Endothelial cell (in vitro differentiated cells): ENCODE results near the gene FAAP20. TPM values are rescaled to one million over a fixed set of nuclear protein-coding genes. Genes with fewer than 3 reads are reported as not detected.
A peak's percentile ranks its signal among the peaks of the same experiment; 100 is the strongest.

Experiments
- DNase-seq: peaks from one replicate; pipeline ENCODE4 v3.0.0; 2021; ENCODE audit warnings: low spot score
- H3K27ac Mint-ChIP-seq: one replicate; pipeline ENCODE4 v1.8.0; 2021; ENCODE audit warnings: mixed read lengths, inconsistent platforms; ENCODE audit not compliant: unreplicated experiment
- H3K27me3 Mint-ChIP-seq: one replicate; pipeline ENCODE4 v1.8.0; 2021; ENCODE audit warnings: mild to moderate bottlenecking, moderate library complexity, mixed read lengths, inconsistent platforms; ENCODE audit not compliant: unreplicated experiment
- H3K36me3 Mint-ChIP-seq: one replicate; pipeline ENCODE4 v1.8.0; 2021; ENCODE audit warnings: mild to moderate bottlenecking, low read depth, mixed read lengths, inconsistent platforms; ENCODE audit not compliant: unreplicated experiment
- H3K4me1 Mint-ChIP-seq: one replicate; pipeline ENCODE4 v1.8.0; 2021; ENCODE audit warnings: mild to moderate bottlenecking, mixed read lengths, inconsistent platforms; ENCODE audit not compliant: unreplicated experiment
- H3K4me3 Mint-ChIP-seq: one replicate; pipeline ENCODE4 v1.8.0; 2021; ENCODE audit warnings: mild to moderate bottlenecking, mixed read lengths, inconsistent platforms; ENCODE audit not compliant: unreplicated experiment
- H3K9me3 Mint-ChIP-seq: one replicate; pipeline ENCODE4 v1.8.0; 2021; ENCODE audit warnings: mixed read lengths, inconsistent platforms; ENCODE audit not compliant: unreplicated experiment
- total RNA-seq: library from RNA; stranded (reverse); fragmentation: NEBNext Ultra II Directional; extraction: Animal tissue kit (Norgen Biotek cat#: 25700); gene quantifications from one replicate; pipeline ENCODE4 v1.2.1, GENCODE V29; 2021; ENCODE audit not compliant: unreplicated experiment
- TF ChIP-seq, protein P1 (sequence below): fragments of 200-600 bp; sonication (generic); IDR thresholded peaks from one replicate; pipeline ENCODE4 v1.5.0; 2021; ENCODE audit warnings: antibody characterized with exemption; ENCODE audit not compliant: unreplicated experiment

The FAAP20 gene
- total RNA-seq, 1 donor from 2014 or later: 118 TPM

DNA sequence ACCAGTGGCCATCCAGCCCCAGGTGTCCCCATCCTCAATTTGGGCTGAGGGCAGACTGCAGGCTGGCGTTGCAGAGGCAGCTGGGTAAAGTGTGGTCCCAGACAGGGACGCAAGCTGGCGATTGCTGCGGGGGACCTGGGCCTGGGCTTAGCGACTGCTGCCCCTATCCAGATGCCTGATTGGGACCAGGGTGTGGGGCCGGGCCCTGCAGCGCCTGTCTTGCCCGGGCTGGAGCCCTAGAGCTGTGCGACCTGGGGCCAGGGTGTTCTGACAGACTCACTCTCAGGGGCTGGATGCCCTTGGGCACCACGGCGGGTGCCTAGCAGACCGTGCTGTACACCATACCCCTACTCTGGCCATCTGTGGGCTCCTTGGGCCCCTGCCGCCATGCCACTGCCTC is 16.2 kb upstream of the FAAP20 start:
- H3K9me3 Mint-ChIP-seq: no peaks in the 10 kb centered on the region
- H3K4me1 Mint-ChIP-seq: peaks cover 2% of the 10 kb centered on the region
- no peak overlapping the region for H3K4me3 Mint-ChIP-seq
- peaks cover 3% of the 10 kb centered on the region for H3K36me3 Mint-ChIP-seq
- peaks cover 7% of the 10 kb centered on the region for H3K27me3 Mint-ChIP-seq
- no peak for DNase-seq
- TF ChIP-seq, protein P1, sequence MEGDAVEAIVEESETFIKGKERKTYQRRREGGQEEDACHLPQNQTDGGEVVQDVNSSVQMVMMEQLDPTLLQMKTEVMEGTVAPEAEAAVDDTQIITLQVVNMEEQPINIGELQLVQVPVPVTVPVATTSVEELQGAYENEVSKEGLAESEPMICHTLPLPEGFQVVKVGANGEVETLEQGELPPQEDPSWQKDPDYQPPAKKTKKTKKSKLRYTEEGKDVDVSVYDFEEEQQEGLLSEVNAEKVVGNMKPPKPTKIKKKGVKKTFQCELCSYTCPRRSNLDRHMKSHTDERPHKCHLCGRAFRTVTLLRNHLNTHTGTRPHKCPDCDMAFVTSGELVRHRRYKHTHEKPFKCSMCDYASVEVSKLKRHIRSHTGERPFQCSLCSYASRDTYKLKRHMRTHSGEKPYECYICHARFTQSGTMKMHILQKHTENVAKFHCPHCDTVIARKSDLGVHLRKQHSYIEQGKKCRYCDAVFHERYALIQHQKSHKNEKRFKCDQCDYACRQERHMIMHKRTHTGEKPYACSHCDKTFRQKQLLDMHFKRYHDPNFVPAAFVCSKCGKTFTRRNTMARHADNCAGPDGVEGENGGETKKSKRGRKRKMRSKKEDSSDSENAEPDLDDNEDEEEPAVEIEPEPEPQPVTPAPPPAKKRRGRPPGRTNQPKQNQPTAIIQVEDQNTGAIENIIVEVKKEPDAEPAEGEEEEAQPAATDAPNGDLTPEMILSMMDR: no peak
- no peak overlapping the region for H3K27ac Mint-ChIP-seq

GRCh38 chr1:2210084-2210653 is 15.6 kb upstream of the FAAP20 start:
- no peak overlapping the region for H3K27ac Mint-ChIP-seq
- no peak for DNase-seq
- no peaks in the 10 kb centered on the region for H3K9me3 Mint-ChIP-seq
- H3K4me1 Mint-ChIP-seq: peaks cover 2% of the 10 kb centered on the region
- H3K27me3 Mint-ChIP-seq: peaks cover 7% of the 10 kb centered on the region
- TF ChIP-seq, protein P1: no peak
- no peak overlapping the region for H3K4me3 Mint-ChIP-seq
- peaks cover 3% of the 10 kb centered on the region for H3K36me3 Mint-ChIP-seq

GRCh38 chr1:2209400-2210083 is 15.0 kb upstream of the FAAP20 start:
- Mint-ChIP-seq H3K36me3 (peaks cover 3% of the 10 kb centered on the region), H3K4me1 (peaks cover 2% of the 10 kb centered on the region), H3K27me3 (peaks cover 7% of the 10 kb centered on the region), H3K27ac (peak overlapping the region; percentile 31), H3K4me3 (no peak overlapping the region), H3K9me3 (no peaks in the 10 kb centered on the region)
- TF ChIP-seq, protein P1: no peak
- DNase-seq: no peak

DNA sequence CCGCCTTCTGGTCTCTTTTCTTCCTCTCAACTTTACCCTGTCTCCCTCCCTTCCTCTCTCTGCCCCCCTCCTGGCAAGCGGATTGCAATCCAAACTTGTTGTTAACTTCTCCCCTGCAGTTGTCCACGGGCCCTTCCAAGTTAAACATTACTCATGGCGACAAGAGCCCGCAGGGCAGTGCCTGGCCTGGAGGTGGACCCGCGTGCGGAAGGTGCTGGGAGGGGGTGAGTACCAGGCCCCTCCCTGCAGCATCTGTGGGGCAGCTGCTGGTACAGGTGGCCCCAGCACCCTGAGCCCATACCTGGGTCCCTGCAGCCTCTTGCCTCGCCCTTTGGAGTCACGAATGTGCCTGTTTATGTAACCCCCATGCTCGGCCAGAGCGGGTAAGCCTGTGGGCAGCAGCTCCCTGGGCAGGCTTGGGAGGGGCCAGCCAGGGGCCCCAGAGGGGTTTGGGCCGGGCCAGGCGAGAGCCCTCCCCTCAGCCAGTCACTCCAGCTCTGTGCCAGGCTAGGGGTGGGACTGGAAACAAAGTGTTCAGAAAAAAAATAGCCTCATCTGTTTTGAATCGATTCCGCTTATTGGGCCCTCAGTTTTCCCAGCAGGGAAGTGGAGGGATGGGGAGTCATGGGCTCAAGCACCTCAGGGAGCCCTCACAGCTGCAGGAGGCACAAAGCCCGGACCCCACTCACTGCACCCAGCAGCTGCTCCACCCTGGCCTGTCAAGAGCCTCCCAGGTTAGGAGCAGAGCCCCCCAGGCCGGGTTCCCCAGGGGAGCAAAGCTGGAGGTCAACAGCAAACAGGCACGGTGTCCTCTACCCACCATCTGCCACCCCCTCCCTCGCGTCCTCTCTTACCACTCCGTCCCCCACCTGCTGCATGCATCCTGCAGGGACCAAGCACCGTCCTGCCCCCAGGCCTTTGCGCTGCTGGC is 14.0 kb upstream of the FAAP20 start:
- TF ChIP-seq, protein P1: no peak
- Mint-ChIP-seq H3K4me3 (no peak overlapping the region), H3K27me3 (peaks cover 10% of the 10 kb centered on the region), H3K9me3 (no peaks in the 10 kb centered on the region), H3K4me1 (peaks cover 2% of the 10 kb centered on the region), H3K27ac (peak overlapping the region; percentile 31), H3K36me3 (peaks cover 3% of the 10 kb centered on the region)
- no peak for DNase-seq
